Stimulated activated CD8-positive, alpha-beta memory T cell treated with anti-CD3 and anti-CD28 coated beads, Interleukin-7, amount 100 ng/mL, for 1 hour (primary cell): ENCODE measurements around the gene DLGAP1.
"Not testable (repeated sequence)": the region's sequence is repeated elsewhere in the genome, so short reads cannot be mapped to it uniquely, and the experiment has no call there.

ENCODE experiments used
- DNase-seq, 2 donors: peaks; one replicate each; pipeline ENCODE4 v3.0.0-alpha.2; 2020; ENCODE audit warnings: low read depth in 2 of 2

The DLGAP1 gene

DNA sequence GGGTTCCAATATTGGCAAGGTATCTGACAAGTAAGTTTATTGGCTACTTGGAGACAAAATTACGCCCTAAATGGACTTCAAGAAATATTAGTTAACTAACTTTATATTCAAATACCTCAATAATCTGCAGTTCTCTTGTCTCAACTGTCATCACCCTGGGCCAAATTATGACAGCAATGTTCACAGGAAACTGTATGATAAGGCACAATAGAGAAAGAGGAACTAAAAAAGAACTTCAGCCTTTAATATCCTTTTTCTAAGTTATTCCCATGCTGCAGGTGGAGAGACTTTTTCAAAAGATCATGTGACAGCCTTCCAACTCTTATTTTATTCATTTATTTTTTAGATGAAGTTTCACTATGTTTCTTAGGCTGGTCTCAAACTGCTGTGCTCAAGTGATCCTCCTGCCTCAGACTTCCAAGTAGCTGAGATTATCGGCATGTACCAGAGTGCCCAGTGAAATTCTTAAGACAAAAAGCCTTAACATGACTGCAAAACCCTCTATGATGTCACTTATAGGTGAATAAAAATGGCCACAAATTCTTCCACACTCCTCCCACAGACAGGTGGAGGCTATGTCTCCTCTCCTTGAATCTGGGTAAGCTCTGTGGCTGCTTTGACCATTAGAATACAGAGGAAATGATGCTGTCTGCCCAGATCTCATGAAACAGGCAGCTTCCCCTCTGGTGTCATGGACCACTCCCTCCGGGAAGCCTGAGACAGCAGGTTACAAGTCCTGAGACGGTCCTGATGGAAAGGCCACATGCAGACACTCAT lies 794.2 kb downstream of the DLGAP1 start:
- no peak for DNase-seq

DNA sequence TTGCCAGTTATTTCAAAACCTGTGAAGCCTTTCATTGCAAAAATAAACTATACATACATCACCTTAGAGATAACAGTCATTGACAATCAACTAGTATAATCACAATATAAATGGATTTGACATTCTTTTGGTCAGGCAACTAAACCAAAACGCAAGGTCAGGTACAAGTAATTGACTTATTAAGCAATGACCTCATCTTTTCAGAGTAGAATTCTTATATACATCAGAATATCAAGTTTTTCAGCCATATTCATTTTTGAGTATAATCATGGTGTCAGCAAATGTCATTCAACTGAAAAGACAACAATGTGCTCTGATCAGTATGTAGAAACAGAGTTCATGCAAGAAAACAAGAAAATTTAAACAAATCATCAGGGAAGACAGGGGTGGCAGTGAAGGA lies 796.6 kb downstream of the DLGAP1 start:
- DNase-seq = no peak

DNA sequence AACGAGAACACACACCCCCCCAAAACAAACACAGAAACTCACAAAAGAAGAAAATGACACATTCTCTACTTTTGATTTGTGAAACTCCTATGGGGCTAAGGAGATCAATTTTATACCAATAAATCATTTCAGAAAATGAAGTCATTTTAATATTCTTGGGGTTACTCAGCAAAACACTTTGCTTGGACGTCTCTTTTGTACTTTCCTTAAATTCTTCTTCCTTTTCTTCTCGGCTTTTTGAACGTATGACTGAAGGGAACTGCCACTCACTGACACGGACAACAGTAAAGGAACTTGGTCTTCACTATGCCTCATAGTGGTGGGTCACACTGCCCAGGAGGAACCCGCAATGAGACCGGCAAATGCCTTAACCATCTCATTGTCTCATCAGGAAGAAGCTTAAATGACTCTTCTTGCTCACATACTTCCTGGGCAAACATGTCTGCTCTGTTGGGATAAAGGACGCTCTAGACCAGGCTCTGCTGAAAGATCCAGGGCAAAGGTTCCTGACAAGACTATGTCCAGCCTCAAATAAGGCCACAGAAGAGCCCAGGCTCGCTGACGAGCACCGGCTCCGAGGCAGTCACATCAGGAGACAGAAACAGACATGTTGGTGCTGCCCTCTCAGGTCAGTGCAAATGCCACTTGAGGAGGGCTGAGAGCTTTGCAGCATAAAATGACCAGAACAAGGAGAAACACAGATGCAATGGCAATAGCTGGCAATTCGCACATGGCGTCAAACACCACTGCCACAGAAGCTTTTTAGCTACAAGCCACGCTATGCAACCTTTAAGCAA lies 799.7 kb downstream of the DLGAP1 start:
- no peak for DNase-seq

DNA sequence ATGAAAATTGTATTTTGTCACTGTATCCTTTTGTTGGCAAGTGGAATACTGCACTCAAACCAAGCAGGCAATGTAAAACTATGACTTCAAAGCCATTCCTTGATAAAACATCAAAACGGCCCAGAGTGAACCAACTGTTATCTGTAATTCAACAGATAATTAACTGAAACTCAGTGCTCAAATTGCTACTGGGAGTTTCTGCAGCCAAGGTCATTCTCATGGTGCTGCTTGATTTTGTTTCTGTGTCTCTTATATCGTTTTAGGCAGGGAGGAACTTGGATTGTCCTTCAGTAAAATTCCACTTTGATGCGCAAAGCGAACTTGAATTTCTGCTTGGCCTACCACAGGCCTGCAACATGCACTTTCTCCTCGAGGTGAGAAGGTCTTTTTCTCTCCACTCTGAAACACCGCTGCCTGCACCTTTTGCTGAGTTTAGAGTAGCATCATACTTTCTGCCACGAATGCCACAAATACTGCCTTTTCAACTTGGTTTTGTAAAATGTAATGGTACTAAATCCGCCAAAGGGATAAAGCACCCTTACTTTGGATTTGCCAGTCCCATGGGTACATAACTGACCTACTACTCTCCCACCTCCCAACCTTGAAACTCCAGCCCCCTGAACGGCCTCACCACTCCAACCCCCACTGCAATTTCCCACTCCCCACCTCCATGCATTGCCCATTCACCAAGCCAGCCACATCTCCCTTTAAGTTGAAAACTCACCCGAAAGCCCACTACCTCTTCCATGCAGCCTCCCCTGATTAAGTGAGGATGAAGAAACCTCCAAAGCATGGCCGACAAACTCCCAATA lies 800.5 kb downstream of the DLGAP1 start:
- no peak for DNase-seq

DNA sequence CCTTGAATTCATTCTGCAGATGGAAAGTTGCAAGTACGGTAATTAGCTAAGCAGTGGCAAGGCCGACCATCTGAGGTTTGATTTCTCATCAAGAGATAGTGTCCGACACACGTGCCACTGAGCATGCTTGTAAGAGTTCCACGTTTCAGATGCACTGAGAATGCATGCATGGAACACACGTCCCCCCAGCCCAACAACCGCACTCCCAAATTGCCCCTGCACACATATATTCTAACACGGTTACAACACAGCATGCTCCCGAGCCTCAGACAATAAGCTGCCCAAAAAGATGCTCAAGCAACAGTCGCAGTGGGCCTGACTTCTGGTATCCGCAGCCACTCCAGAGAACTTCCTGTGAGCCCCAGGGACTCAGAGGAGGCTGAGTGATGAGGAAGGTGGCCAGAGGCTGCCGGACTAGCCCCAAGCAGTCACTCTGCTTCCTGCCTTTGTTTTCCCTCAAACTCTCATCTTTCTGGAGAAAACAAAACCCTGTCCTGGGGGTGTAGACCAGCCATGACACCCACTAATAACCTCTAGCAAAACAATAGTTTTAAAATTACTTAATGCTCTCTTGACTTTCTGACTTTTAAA lies 801.2 kb downstream of the DLGAP1 start:
- no peak for DNase-seq

DNA sequence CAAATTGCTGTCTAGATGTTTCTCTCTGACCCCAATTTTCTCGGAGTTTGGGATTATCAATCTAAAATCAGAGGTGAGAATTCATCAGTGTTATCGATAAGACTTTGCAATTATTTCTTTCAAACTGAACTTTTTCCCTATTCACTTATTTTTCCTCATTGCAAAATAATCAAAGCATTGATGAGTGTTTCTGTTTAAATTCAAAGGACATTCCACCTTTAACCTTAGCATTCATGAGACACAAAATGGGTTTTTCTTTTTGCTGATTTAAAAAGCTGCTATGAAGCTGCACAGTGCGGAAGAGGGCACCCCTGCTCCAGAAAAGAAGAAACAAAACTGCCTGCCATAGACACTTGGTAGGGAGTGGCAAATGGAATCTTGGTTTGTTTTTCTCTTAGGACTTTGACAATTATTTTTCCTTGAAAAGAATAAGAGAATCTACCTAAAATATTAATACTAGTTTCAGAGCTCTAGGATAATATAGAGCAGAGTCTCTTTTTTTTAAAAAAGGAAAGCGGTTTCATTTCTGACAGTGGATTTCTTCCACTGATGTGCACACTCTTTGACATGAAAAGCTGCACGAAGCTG lies 801.8 kb downstream of the DLGAP1 start:
- DNase-seq = no peak

DNA sequence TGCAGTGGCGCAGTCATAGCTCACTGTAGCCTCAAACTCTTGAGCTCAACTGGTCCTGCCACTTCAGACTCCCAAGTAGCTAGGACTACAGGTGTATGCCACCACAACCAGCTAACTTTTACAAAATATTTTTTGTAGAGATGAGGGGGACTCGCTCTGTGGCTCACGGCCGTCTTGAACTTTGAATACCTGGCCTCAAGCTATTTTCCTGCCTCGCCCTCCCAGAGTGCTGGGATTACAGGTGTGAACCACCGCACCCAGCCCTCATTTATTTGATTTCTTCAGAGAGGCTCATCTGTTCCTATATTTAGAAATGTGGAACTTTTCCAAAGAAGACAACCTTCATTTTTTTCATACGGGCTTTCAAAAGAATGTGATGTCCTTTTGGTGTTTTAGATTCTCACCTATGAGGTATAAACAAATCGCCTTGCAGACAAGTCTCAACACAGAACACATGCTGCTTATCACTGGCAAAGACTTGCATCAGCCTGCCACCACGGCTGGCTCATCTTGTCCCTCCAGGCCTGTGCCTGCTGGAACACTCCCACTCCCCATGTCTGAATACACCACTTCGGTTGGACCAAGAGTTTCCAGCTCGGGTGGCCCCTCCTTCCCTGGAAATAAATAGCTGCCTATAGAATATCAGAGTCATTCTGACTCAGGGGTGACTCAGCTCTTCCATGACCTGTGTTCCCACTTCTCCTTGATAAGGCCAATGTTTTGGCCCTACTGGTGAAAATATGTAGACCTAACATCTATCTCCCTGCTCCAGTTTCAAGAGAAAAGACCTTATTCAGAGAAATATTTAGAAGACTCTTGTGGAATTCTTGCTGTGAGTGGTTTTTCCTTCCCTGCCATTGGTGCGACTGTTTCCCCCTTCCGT lies 802.5 kb downstream of the DLGAP1 start:
- DNase-seq = no peak

DNA sequence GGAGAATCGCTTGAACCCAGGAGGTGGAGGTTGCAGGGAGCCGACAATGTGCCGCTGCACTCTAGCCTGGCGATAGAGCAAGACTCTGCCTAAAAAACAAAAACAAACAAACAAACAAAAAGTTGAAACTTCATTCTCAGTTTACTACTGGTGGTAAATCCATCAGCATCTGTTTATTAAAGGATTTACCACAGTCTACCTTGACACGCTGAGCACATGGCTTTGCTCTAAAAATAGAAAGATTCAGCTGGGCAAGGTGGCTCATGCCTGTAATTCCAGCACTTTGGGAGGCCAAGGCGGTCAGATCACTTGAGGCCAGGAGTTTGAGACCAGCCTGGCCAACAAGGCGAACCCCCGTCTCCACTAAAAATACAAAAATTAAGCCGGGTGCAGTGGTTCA lies 803.8 kb downstream of the DLGAP1 start:
- DNase-seq = no peak

DNA sequence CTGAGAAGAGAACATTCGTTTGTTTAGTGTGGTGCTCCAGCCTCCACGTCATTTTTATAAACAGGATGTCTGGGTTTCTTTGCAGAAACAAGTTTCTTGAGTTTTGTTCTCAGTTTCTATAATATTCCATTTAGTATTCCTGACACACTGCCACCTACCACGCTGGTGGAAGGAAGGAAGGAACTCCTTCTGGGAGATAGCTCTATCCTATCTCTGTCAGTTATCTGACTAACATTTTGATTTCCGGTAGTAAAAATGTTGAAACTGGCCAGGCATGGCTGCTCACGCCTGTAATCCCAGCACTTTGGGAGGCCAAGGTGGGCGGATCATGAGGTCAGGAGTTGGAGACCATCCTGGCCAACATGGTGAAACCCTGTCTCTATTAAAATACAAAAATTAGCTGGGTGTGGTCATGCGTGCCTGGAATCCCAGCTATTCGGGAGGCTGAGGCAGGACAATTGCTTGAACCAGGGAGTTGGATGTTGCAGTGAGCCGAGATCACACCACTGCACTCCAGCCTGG lies 804.5 kb downstream of the DLGAP1 start:
- not testable (repeated sequence) for DNase-seq

DNA sequence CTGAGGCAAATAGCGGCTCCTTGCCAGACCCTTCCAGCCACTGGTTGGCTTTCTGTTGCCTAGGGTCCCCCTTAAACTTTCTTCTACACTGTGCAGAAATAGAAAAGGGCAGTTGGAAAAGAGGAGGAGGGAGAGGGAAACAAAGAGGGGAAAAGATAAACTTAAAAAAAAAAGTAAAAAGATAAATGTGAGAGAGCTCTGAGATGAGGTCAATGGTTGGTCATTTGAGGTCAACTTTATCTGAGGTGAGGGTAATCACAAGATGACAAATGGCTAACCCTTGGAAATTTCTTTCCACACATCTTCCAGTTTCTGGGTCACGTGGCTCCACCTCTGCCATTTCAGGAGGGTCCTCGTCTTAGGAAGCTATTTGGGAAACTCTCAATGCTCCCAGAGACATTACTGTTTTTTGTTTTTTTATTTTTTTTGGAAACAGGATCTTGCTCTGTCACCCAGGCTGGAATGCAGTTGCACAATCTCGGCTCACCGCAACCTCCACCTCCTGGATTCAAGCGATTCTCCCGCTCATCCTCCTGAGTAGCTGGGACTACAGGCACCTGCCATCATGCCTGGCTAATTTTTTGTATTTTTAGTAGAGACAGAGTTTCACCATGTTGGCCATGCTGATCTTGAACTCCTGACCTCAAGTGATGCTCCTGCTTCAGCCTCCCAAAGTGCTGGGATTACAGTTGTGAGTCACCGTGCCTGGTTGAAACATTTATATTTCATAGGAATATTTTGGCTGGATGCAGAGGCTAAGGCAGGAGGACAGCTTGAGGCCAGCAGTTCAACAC lies 805.3 kb downstream of the DLGAP1 start:
- DNase-seq = no peak

DNA sequence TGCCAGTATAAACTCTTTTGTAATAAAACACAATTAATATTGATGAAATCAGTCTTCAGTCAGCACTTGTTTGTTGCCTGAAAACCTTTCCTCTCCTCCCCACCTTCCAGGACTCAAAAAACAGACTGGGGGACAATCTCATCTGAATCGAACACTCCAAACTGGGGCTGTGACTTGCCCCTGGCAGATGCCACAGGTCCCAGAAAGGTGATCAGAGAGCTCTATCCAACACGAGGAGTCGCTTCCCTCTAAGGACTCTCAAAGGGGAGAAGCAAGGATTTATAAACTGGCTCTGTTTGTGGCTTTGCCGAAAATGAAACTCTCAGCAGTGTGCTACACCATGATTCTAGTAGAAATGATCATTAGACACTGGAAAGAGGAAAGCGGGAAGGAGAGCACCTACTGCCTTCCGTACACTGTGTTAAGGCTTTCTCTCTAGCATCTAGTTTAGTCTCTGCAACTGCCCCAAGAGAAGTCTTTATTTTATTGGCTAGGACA lies 805.9 kb downstream of the DLGAP1 start:
- DNase-seq = no peak

DNA sequence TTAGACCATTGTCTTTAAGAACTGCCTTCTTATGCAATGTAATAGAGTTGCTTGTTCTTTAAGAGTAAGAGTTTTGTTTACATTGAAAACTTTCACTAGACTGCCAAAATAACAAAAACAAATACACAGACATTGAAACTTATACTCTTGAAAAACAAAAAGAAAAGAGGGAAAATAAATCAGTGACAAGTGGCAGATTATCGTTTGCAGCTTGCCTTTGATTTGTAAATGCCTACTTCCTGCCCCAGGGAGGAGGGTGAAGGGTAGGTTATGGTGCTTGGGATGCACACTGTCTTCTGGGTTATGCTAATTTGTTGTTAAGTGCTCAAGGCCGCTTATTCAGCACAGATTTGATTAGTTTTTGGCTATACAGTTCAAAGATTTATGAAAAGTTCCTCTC lies 806.5 kb downstream of the DLGAP1 start:
- no peak for DNase-seq

DNA sequence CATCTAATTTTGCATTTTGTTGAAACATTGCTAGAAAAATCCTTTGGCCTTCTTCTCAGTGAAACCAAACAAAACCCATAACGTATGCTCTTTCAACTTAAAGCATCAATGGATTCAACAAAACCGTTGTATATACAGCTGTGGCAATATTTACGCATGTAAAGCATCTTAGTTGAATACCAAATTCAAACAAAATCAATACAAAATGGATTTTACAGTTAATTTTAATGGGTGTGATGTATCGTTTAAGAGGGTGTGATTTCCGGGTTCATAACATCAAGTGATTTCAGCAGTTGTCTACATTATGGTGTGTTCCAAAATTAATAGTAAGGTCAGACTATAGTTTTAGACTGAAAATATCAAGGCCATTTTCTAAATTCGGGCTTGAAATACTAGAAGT lies 806.9 kb downstream of the DLGAP1 start:
- no peak for DNase-seq

DNA sequence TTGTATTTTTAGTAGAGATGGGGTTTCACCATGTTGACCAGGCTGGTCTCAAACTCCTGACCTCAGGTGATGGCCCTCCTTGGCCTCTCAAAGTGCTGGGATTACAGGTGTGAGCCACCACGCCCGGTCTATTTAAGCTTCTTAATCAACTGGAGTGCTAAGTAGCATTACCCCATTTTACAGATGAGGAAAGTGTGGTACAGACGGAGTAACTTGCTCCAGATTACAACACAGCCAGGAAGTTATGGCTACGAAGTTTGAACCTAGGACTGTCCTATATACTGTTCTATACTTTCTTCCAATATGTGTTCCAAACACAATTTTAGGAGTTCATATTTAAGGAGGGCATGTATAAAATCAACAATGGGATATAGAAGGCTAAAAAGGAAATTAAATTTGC lies 807.5 kb downstream of the DLGAP1 start:
- DNase-seq = no peak

DNA sequence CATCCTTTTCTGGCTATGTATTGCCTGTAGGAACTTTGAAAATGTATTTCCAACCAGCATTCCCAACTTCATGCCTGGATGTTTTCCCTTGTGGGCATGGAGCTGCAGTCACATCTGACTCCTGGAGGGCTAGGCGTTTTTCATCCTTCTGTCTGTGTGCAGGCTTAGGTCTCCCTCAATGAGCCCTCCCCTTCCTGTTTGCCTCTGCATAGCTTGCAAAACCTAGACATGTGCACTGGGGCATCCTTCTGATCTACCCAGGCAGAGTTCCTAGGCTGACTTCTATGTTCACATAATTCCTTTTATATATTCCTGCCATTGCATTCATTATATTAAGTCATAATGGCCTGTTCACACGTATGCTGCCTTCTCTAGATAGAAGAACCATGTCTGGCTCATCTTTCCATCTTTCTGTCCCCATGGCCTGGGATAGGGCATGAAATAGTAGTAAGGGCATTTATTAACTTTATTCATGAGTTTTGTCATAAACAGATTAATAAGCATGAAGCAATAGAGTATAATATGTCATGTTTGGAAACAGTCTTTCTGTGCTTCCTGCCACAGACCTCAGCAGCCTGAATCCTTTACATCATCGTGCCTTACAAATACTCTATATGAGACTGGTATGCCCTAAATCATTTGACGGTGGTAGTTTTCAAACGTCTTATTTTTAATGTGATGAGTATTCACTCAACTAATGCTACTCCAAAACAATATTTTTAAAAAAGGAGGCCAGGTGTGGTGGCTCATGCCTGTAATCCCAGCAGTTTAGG lies 809.5 kb downstream of the DLGAP1 start:
- no peak for DNase-seq

DNA sequence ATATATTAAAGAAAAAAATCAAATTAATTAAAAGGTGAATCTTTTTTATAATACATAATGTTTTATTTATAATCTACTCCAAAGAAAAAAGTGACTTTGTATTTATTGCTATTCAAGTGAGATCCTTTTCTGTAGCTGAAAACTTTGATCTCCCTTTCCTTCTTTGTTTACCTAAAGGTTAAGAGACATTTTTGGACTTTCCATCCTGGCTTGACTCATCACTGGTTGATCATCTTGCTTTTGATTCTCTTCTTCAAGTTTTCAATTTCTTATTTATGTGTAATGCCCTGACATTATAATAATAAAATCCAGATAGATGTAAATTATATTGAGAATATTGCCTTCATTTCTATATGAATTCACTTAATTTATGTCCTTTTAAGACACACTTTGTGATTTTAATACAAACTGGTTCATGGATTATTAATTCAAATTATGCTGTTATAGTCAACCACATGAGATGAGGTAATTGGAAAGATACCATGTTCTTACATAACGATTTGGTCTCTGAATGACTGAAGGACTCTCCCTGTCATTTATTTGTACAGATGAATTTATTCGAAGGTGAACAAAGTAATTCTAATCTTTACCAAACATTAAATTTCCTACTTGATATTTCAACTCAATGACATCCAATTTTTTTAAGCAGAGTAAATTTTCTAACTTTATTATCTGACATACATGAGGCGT lies 820.7 kb downstream of the DLGAP1 start:
- no peak for DNase-seq

DNA sequence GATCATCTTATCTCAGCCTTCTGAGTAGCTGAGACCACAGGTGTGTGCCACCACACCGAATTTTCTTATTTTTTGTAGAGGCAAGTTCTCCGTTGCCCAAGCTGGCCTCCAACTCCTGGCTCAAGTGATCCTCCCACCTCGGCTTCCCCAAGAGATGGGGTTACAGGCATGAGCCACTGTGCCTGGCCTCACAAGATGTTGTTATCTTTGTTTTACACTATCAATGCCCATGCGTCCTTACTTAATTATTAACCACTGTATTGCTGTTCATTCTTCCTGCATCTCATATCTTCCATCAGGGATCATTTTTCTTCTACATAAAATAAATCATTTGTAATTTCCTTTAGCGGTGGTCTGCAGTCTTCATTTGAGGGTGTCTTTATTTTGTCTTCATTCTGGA lies 823.2 kb downstream of the DLGAP1 start:
- no peak for DNase-seq

DNA sequence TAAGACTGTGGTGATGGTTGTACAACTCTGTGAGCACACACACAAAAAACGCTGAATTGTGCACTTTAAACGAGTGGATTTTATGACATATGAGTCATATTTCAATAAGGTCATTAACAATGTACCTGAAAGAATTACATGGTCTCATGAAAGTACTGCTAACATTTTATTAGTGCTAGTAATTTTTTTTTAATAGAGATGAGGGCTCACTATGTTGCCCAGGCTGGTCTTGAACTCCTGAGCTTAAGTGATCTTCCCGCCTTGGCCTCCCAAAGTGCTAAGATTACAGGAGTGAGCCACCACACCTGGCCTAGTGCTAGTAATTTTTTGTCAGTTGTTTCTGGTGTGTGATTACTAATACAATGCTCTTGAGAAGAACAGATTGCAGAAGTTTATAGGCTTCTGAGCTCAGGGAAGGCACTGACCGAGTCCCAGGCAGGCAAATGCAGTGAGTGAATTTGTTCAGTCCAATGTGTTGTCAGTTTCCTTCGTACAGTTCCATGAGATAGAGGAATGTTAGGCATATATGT lies 828.1 kb downstream of the DLGAP1 start:
- no peak for DNase-seq
